Liver (tissue), 9 donors: ENCODE results near the gene B3GALT5. TPM values are rescaled to one million over a fixed set of nuclear protein-coding genes. Genes with fewer than 3 reads are reported as not detected.

Experiments used
- DNase-seq: peaks from one replicate; pipeline ENCODE4 v3.0.0-alpha.2; 2017; ENCODE audit warnings: low spot score
- H3K27ac ChIP-seq, 2 donors: one replicate each; pipeline ENCODE4 v1.7.0; 2013; ENCODE audit warnings: inconsistent platforms in 2 of 2, low read length in 2 of 2, control low read depth in 1 of 2, low read depth in 1 of 2, mild to moderate bottlenecking in 1 of 2
- H3K27me3 ChIP-seq, 4 donors: one replicate each; pipeline versions ENCODE4 v1.6.1 to v1.7.0; 2013; ENCODE audit warnings: low read length in 3 of 4, inconsistent platforms in 1 of 4, mild to moderate bottlenecking in 1 of 4, moderate library complexity in 1 of 4; ENCODE audit not compliant: control insufficient read depth in 4 of 4, insufficient read depth in 4 of 4
- H3K36me3 ChIP-seq, 4 donors: one replicate each; pipeline versions ENCODE4 v1.6.1 to v1.7.0; 2013; ENCODE audit warnings: low read length in 3 of 4, mild to moderate bottlenecking in 3 of 4, low read depth in 1 of 4, moderate library complexity in 1 of 4; ENCODE audit not compliant: control insufficient read depth in 4 of 4, insufficient read depth in 3 of 4
- H3K4me1 ChIP-seq, 4 donors: one replicate each; pipeline versions ENCODE4 v1.6.1 to v1.7.0; 2013; ENCODE audit warnings: low read length in 3 of 4, mild to moderate bottlenecking in 3 of 4, moderate library complexity in 1 of 4; ENCODE audit not compliant: control insufficient read depth in 4 of 4, insufficient read depth in 4 of 4
- H3K4me3 ChIP-seq, 3 donors: one replicate each; pipeline versions ENCODE4 v1.6.1 to v1.7.0; 2013; ENCODE audit warnings: low read length in 3 of 3, control low read depth in 1 of 3, low read depth in 1 of 3, mild to moderate bottlenecking in 1 of 3
- H3K9ac ChIP-seq, 2 donors: one replicate each; pipeline ENCODE4 v1.7.0; 2013; ENCODE audit warnings: low read length in 2 of 2, mild to moderate bottlenecking in 2 of 2, moderate library complexity in 2 of 2, control low read depth in 1 of 2, low read depth in 1 of 2
- H3K9me3 ChIP-seq, 4 donors: one replicate each; pipeline versions ENCODE4 v1.6.1 to v1.7.0; 2013; ENCODE audit warnings: low read length in 3 of 4; ENCODE audit not compliant: control insufficient read depth in 4 of 4
- ATF3 ChIP-seq: IDR thresholded peaks from 2 replicates; pipeline ENCODE4 v1.6.1; 2016; ENCODE audit warnings: antibody characterized with exemption
- EGR1 ChIP-seq, 2 donors: IDR thresholded peaks; 2 replicates each; pipeline ENCODE4 v1.6.1; 2016 to 2018; ENCODE audit warnings: antibody characterized with exemption in 2 of 2, low read depth in 2 of 2
- FOXA1 ChIP-seq: IDR thresholded peaks from 2 replicates; pipeline ENCODE4 v1.6.1; 2016; ENCODE audit warnings: antibody characterized with exemption
- GABPA ChIP-seq, 2 donors: IDR thresholded peaks in 1 of 2; conservative IDR thresholded peaks in 1 of 2; 2 replicates each; pipeline ENCODE4 v1.6.1; 2016; ENCODE audit warnings: antibody characterized with exemption in 2 of 2, mild to moderate bottlenecking in 1 of 2, moderate library complexity in 1 of 2
- HNF4A ChIP-seq, 2 donors: conservative IDR thresholded peaks; 2 replicates each; pipeline ENCODE4 v1.6.1; 2016; ENCODE audit warnings: antibody characterized with exemption in 2 of 2, mild to moderate bottlenecking in 2 of 2
- HNF4G ChIP-seq: IDR thresholded peaks from 2 replicates; pipeline ENCODE4 v1.6.1; 2016; ENCODE audit warnings: antibody characterized with exemption
- NR2F2 ChIP-seq: IDR thresholded peaks from 2 replicates; pipeline ENCODE4 v1.6.1; 2016; ENCODE audit warnings: antibody characterized with exemption
- RAD21 ChIP-seq, 2 donors: IDR thresholded peaks; 2 replicates each; pipeline ENCODE4 v1.6.1; 2016; ENCODE audit warnings: antibody characterized with exemption in 2 of 2, mild to moderate bottlenecking in 2 of 2
- RXRA ChIP-seq, 2 donors: IDR thresholded peaks; 2 replicates each; pipeline ENCODE4 v1.6.1; 2017 to 2018; ENCODE audit warnings: antibody characterized with exemption in 2 of 2, mild to moderate bottlenecking in 1 of 2
- SP1 ChIP-seq: IDR thresholded peaks from 2 replicates; pipeline ENCODE4 v1.6.1; 2018; ENCODE audit warnings: antibody characterized with exemption, mild to moderate bottlenecking
- YY1 ChIP-seq: IDR thresholded peaks from 2 replicates; pipeline ENCODE4 v1.6.1; 2016; ENCODE audit warnings: antibody characterized with exemption, mild to moderate bottlenecking
- ZBTB33 ChIP-seq: IDR thresholded peaks from 2 replicates; pipeline ENCODE4 v1.6.1; 2016; ENCODE audit warnings: antibody characterized with exemption
- WGBS: extraction: QIAGEN DNeasy Blood & Tissue Kit; methylation state at CpG from one replicate; pipeline ENCODE4 v1.1.7; 2013; 5-methylcytosine and 5-hydroxymethylcytosine counted together
- polyA plus RNA-seq, 2 donors: library from polyadenylated mRNA; stranded (reverse) in 1 of 2; unstranded in 1 of 2; fragments of 200-250 nt in 1 of 2; fragments of >200 nt in 1 of 2; fragmentation: Nextera tagmentation in 1 of 2; extraction: Ambion mirVana in 1 of 2; gene quantifications; one replicate each; pipeline versions ENCODE4 v1.2.1 to v1.2.3, GENCODE V29; 2013 to 2015
- total RNA-seq, 2 donors: library from RNA; depleted of rRNA; stranded (reverse); fragments of >200 nt; gene quantifications; one replicate each; pipeline ENCODE4 v1.2.3, GENCODE V29; 2014
- TF ChIP-seq, protein P1 (sequence below): IDR thresholded peaks from 2 replicates; pipeline ENCODE4 v1.6.1; 2016; ENCODE audit warnings: antibody characterized with exemption
- TF ChIP-seq, protein P2 (sequence below): fragments of 150-350 bp; IDR thresholded peaks from 2 replicates; pipeline ENCODE4 v1.5.1; 2017; ENCODE audit warnings: improper control_type of control experiment, low read depth, low read length; ENCODE audit not compliant: missing input control
- donor health status: healthy.
- donor health status: healthy.
- donor health status: healthy.
- donor health status: healthy.
- donor health status: healthy.

The B3GALT5 gene
- total and polyA plus RNA-seq, 4 donors, result 0.05 to 0.33 (median 0.10) TPM

DNA sequence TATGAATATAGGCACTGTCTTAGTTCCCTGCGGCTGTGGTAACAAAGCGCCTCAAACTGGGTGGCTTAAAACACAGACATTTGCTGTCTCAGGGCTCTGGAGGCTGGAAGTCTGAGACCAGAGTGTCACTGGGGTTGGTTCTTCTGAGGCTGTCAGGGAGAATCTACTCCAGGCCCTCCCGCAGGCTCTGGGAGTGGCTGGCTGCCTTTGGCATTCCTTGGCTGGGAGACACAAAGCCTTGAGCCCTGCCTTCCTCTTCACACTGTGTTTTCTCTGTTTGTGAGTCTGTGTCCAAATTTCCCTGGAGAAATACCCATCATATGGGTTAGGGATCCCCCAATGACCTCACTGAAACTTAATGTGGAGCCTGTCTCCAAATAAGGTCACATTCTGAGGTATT lies 38.5 kb downstream of the B3GALT5 start:
- WGBS, result 87% methylated on average over 3 of the region's 3 CpGs
- Histone ChIP-seq H3K4me1 (no peaks in the 10 kb centered on the region), H3K9ac (no peak overlapping the region), H3K27me3 (peaks cover 0 to 4% (median 0%) of the 10 kb centered on the region in 4 donors), H3K4me3 (no peak overlapping the region), H3K36me3 (no peaks in the 10 kb centered on the region), H3K9me3 (peaks cover 2 to 7% (median 3%) of the 10 kb centered on the region in 4 donors), H3K27ac (no peak overlapping the region)
- no peak for DNase-seq
- TF ChIP-seq SP1, result no peak

- H3K4me1 ChIP-seq, result no peaks in the 10 kb centered on the region
- TF ChIP-seq YY1 (no peak), ATF3 (no peak), HNF4G (no peak)
- peaks cover 2 to 7% (median 3%) of the 10 kb centered on the region in 4 donors for H3K9me3 ChIP-seq
- no peaks in the 10 kb centered on the region for H3K36me3 ChIP-seq
- no peak overlapping the region for H3K27ac ChIP-seq
- DNase-seq, result no peak
- no peak overlapping the region for H3K9ac ChIP-seq
- peaks cover 0 to 3% (median 0%) of the 10 kb centered on the region in 4 donors for H3K27me3 ChIP-seq
- WGBS, result 66% methylated on average over 3 of the region's 3 CpGs
- no peak overlapping the region for H3K4me3 ChIP-seq
Measured at GRCh38 chr21:39654951-39655350, 42.2 kb downstream of the B3GALT5 start.

DNA sequence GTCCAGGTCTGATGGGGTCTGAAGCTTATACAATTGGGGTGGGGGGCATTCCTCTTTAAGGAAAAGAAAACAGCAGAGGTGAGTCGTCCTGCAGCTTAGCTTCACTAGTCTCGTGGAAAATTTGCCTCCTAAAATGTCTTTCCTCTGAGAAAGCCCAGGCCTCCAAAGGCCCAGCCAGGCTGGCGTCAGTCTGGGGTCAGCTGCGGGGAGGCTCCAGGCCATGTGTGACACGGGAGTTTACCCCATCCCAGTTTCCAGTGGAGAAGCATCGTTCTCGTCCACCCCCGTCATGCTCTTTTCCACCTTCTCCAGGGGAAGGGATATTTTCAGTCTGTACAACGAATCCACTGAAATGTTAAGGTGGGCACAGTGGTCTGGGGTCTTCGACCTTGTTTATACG lies 42.8 kb downstream of the B3GALT5 start:
- Histone ChIP-seq H3K27me3 (peaks cover 0 to 3% (median 0%) of the 10 kb centered on the region in 4 donors), H3K4me3 (no peak overlapping the region), H3K9ac (no peak overlapping the region), H3K4me1 (no peaks in the 10 kb centered on the region), H3K9me3 (peaks cover 2 to 7% (median 3%) of the 10 kb centered on the region in 4 donors), H3K36me3 (no peaks in the 10 kb centered on the region), H3K27ac (no peak overlapping the region)
- DNase-seq, result no peak
- TF ChIP-seq GABPA (IDR thresholded peaks at IDR 0.05 in 1 of 2, conservative IDR thresholded peaks at IDR 0.05 in 1 of 2) (no peak), EGR1 (IDR thresholded peaks at IDR 0.05; ENCODE audit: low read depth in 2 of 2) (no peak), NR2F2 (no peak), RXRA (IDR thresholded peaks at IDR 0.05) (no peak), ATF3 (no peak), FOXA1 (no peak), HNF4G (no peak), SP1 (no peak), ZBTB33 (no peak), RAD21 (IDR thresholded peaks at IDR 0.05) (no peak), YY1 (no peak), HNF4A (conservative IDR thresholded peaks at IDR 0.05) (no peak)
- TF ChIP-seq, protein P1, sequence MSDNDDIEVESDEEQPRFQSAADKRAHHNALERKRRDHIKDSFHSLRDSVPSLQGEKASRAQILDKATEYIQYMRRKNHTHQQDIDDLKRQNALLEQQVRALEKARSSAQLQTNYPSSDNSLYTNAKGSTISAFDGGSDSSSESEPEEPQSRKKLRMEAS, result no peak
- TF ChIP-seq, protein P2, sequence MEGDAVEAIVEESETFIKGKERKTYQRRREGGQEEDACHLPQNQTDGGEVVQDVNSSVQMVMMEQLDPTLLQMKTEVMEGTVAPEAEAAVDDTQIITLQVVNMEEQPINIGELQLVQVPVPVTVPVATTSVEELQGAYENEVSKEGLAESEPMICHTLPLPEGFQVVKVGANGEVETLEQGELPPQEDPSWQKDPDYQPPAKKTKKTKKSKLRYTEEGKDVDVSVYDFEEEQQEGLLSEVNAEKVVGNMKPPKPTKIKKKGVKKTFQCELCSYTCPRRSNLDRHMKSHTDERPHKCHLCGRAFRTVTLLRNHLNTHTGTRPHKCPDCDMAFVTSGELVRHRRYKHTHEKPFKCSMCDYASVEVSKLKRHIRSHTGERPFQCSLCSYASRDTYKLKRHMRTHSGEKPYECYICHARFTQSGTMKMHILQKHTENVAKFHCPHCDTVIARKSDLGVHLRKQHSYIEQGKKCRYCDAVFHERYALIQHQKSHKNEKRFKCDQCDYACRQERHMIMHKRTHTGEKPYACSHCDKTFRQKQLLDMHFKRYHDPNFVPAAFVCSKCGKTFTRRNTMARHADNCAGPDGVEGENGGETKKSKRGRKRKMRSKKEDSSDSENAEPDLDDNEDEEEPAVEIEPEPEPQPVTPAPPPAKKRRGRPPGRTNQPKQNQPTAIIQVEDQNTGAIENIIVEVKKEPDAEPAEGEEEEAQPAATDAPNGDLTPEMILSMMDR, result no peak
- WGBS, result 72% methylated on average over 11 of the region's 11 CpGs
